Mucosa of stomach (tissue), 1 donor: ENCODE measurements around the gene WLS.
A peak's percentile ranks its signal among the peaks of the same experiment; 100 is the strongest.

Source experiments
- H3K27me3 ChIP-seq: one replicate; pipeline ENCODE4 v1.7.0; 2013; ENCODE audit warnings: mild to moderate bottlenecking, low read length; ENCODE audit not compliant: control insufficient read depth, insufficient read depth
- H3K36me3 ChIP-seq: one replicate; pipeline ENCODE4 v1.7.0; 2013; ENCODE audit warnings: low read length; ENCODE audit not compliant: control insufficient read depth, insufficient read depth
- H3K4me1 ChIP-seq: one replicate; pipeline ENCODE4 v1.7.0; 2013; ENCODE audit warnings: mild to moderate bottlenecking, low read length; ENCODE audit not compliant: control insufficient read depth, insufficient read depth
- H3K4me3 ChIP-seq: one replicate; pipeline ENCODE4 v1.7.0; 2013; ENCODE audit warnings: low read length
- H3K9ac ChIP-seq: one replicate; pipeline ENCODE4 v1.7.0; 2013; ENCODE audit warnings: mild to moderate bottlenecking, low read length, moderate library complexity
- H3K9me3 ChIP-seq: one replicate; pipeline ENCODE4 v1.7.0; 2013; ENCODE audit warnings: mild to moderate bottlenecking, low read length, moderate library complexity; ENCODE audit not compliant: control insufficient read depth
- donor health status: Pancreatic carcinoma.

The WLS gene

GRCh38 chr1:68188644-68189340, 43.5 kb downstream of the WLS start:
- Histone ChIP-seq H3K4me1 (peaks cover 15% of the 10 kb centered on the region), H3K27me3 (no peaks in the 10 kb centered on the region), H3K9me3 (no peaks in the 10 kb centered on the region), H3K36me3 (no peaks in the 10 kb centered on the region), H3K4me3 (no peak overlapping the region), H3K9ac (peak overlapping the region; percentile 1)

GRCh38 chr1:68188060-68188538, 44.2 kb downstream of the WLS start:
- Histone ChIP-seq H3K4me1 (peaks cover 15% of the 10 kb centered on the region), H3K9me3 (no peaks in the 10 kb centered on the region), H3K4me3 (no peak overlapping the region), H3K36me3 (no peaks in the 10 kb centered on the region), H3K9ac (peak overlapping the region; percentile 1), H3K27me3 (no peaks in the 10 kb centered on the region)

- H3K4me1 ChIP-seq: peaks cover 15% of the 10 kb centered on the region
- H3K4me3 ChIP-seq: no peak overlapping the region
- no peaks in the 10 kb centered on the region for H3K27me3 ChIP-seq
- H3K9me3 ChIP-seq: no peaks in the 10 kb centered on the region
- H3K9ac ChIP-seq: no peak overlapping the region
- H3K36me3 ChIP-seq: no peaks in the 10 kb centered on the region
These were observed 46.6 kb downstream of the WLS start for GRCh38 chr1:68185743-68186142.

GRCh38 chr1:68183895-68184294, 48.4 kb downstream of the WLS start:
- Histone ChIP-seq H3K36me3 (no peaks in the 10 kb centered on the region), H3K9me3 (no peaks in the 10 kb centered on the region), H3K4me1 (peaks cover 16% of the 10 kb centered on the region), H3K4me3 (no peak overlapping the region), H3K27me3 (no peaks in the 10 kb centered on the region), H3K9ac (no peak overlapping the region)

GRCh38 chr1:68181165-68181556, 51.2 kb downstream of the WLS start:
- no peaks in the 10 kb centered on the region for H3K9me3 ChIP-seq
- H3K27me3 ChIP-seq: no peaks in the 10 kb centered on the region
- H3K9ac ChIP-seq: no peak overlapping the region
- no peaks in the 10 kb centered on the region for H3K36me3 ChIP-seq
- H3K4me3 ChIP-seq: no peak overlapping the region
- peaks cover 32% of the 10 kb centered on the region for H3K4me1 ChIP-seq

- H3K4me3 ChIP-seq: no peak overlapping the region
- H3K9me3 ChIP-seq: no peaks in the 10 kb centered on the region
- H3K4me1 ChIP-seq: peaks cover 37% of the 10 kb centered on the region
- H3K9ac ChIP-seq: no peak overlapping the region
- no peaks in the 10 kb centered on the region for H3K36me3 ChIP-seq
- no peaks in the 10 kb centered on the region for H3K27me3 ChIP-seq
These were observed 51.7 kb downstream of the WLS start for GRCh38 chr1:68180441-68181164.

GRCh38 chr1:68178821-68179490, 53.4 kb downstream of the WLS start:
- peaks cover 47% of the 10 kb centered on the region for H3K4me1 ChIP-seq
- H3K4me3 ChIP-seq: no peak overlapping the region
- no peaks in the 10 kb centered on the region for H3K36me3 ChIP-seq

GRCh38 chr1:68175621-68176398, 56.5 kb downstream of the WLS start:
- Histone ChIP-seq H3K4me3 (no peak overlapping the region), H3K36me3 (no peaks in the 10 kb centered on the region), H3K9me3 (no peaks in the 10 kb centered on the region), H3K4me1 (peaks cover 55% of the 10 kb centered on the region), H3K9ac (peak overlapping the region; percentile 42), H3K27me3 (no peaks in the 10 kb centered on the region)

More at GRCh38 chr1:68178821-68179490, 53.4 kb downstream of the WLS start:
- Histone ChIP-seq H3K9me3 (no peaks in the 10 kb centered on the region), H3K9ac (no peak overlapping the region), H3K27me3 (no peaks in the 10 kb centered on the region)

- no peak overlapping the region for H3K9ac ChIP-seq
These were observed 57.6 kb downstream of the WLS start for GRCh38 chr1:68174738-68175113.

GRCh38 chr1:68173936-68174737, 58.2 kb downstream of the WLS start:
- Histone ChIP-seq H3K4me1 (peaks cover 55% of the 10 kb centered on the region), H3K9me3 (no peaks in the 10 kb centered on the region), H3K4me3 (no peak overlapping the region), H3K36me3 (no peaks in the 10 kb centered on the region), H3K27me3 (no peaks in the 10 kb centered on the region), H3K9ac (peak overlapping the region; percentile 9)

More at GRCh38 chr1:68174738-68175113, 57.6 kb downstream of the WLS start:
- H3K4me3 ChIP-seq: no peak overlapping the region
- H3K9me3 ChIP-seq: no peaks in the 10 kb centered on the region
- peaks cover 55% of the 10 kb centered on the region for H3K4me1 ChIP-seq
- no peaks in the 10 kb centered on the region for H3K27me3 ChIP-seq
- no peaks in the 10 kb centered on the region for H3K36me3 ChIP-seq

- H3K9ac ChIP-seq: peak overlapping the region; percentile 9
- H3K27me3 ChIP-seq: no peaks in the 10 kb centered on the region
- H3K36me3 ChIP-seq: no peaks in the 10 kb centered on the region
- no peaks in the 10 kb centered on the region for H3K9me3 ChIP-seq
- peaks cover 50% of the 10 kb centered on the region for H3K4me1 ChIP-seq
- H3K4me3 ChIP-seq: no peak overlapping the region
These were observed 58.9 kb downstream of the WLS start for GRCh38 chr1:68173283-68173935.
